AG04449 (cell line): ENCODE results near the gene PSME4.

Experiments used
- CTCF ChIA-PET: fragments of 350-600 bp; formaldehyde crosslinking; extraction: SDS; loops from one replicate; lab custom pipeline; 2021; ENCODE audit warnings: antibody characterized with exemption; lab: Yijun Ruan, JAX
- POLR2A ChIA-PET: fragments of 400-600, 350-600 bp; formaldehyde crosslinking; extraction: SDS; loops from one replicate; lab custom pipeline; 2020; ENCODE audit warnings: antibody characterized with exemption, inconsistent platforms; lab: Yijun Ruan, JAX
- DNase-seq: peaks from one replicate; pipeline ENCODE4 v3.0.0-alpha.2; 2010; ENCODE audit warnings: low read depth, low spot score
- H3K4me3 ChIP-seq: 2 replicates; pipeline ENCODE4 v1.5.1; 2011; ENCODE audit warnings: low read depth, mild to moderate bottlenecking, control low read depth, low read length
- TF ChIP-seq, protein P1 (sequence below): IDR thresholded peaks from one replicate; pipeline ENCODE4 v1.5.1; 2011; ENCODE audit warnings: mild to moderate bottlenecking, moderate library complexity, low read length, control low read depth, inconsistent platforms; ENCODE audit not compliant: insufficient read depth; ENCODE audit errors: missing control alignments

The PSME4 gene

DNA sequence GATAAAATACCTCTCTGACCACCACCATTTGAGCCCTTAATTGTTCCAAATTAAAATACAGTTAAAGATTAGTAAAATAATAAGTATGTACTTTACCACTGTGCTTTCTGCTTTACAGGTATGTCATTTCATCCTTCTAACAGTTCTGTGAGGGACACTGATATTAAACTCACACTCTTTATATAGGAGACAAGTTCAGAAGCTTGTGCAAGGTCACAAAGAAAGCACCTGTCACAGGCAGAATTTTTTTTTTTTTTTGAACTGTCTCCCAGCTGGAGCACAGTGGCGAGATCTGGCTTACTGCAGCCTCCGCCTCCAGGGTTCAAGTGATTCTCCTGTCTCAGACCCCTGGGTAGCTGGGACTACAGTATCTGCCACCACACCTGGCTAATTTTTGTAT, 89.4 kb downstream of the PSME4 start:
- ChIA-PET POLR2A (no interaction called here), CTCF (no interaction called here)
- H3K4me3 ChIP-seq = no peak overlapping the region
- TF ChIP-seq, protein P1, sequence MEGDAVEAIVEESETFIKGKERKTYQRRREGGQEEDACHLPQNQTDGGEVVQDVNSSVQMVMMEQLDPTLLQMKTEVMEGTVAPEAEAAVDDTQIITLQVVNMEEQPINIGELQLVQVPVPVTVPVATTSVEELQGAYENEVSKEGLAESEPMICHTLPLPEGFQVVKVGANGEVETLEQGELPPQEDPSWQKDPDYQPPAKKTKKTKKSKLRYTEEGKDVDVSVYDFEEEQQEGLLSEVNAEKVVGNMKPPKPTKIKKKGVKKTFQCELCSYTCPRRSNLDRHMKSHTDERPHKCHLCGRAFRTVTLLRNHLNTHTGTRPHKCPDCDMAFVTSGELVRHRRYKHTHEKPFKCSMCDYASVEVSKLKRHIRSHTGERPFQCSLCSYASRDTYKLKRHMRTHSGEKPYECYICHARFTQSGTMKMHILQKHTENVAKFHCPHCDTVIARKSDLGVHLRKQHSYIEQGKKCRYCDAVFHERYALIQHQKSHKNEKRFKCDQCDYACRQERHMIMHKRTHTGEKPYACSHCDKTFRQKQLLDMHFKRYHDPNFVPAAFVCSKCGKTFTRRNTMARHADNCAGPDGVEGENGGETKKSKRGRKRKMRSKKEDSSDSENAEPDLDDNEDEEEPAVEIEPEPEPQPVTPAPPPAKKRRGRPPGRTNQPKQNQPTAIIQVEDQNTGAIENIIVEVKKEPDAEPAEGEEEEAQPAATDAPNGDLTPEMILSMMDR = no peak
- DNase-seq = no peak

DNA sequence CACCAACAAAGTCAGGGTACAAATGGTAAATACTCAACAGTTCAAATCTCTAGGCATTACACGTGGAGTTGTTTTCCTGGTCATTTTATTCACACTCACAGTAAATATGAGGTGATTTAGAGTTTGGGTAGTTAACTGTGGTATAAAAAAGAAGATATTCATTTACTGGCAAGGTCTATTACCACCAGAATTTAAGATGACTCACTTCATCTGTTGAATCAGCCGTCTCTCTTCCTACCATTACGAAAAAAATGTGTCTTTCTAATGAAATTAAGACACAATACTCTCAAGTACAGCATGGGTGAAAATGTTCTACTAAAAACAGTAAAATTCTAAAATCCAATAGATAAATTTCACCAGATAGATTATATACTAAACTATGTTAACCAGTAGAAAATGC, 90.0 kb downstream of the PSME4 start:
- TF ChIP-seq, protein P1 = no peak
- peak; percentile 56 for DNase-seq
- no peak overlapping the region for H3K4me3 ChIP-seq
- CTCF ChIA-PET = no interaction called here
- POLR2A ChIA-PET = no interaction called here

GRCh38 chr2:53877556-53877955, 93.2 kb downstream of the PSME4 start:
- POLR2A ChIA-PET = no interaction called here
- CTCF ChIA-PET = no interaction called here
- TF ChIP-seq, protein P1 = no peak
- no peak for DNase-seq
- H3K4me3 ChIP-seq = no peak overlapping the region

GRCh38 chr2:53877112-53877511, 93.7 kb downstream of the PSME4 start:
- no peak for DNase-seq
- ChIA-PET CTCF (no interaction called here), POLR2A (no interaction called here)
- no peak overlapping the region for H3K4me3 ChIP-seq
- TF ChIP-seq, protein P1 = no peak

DNA sequence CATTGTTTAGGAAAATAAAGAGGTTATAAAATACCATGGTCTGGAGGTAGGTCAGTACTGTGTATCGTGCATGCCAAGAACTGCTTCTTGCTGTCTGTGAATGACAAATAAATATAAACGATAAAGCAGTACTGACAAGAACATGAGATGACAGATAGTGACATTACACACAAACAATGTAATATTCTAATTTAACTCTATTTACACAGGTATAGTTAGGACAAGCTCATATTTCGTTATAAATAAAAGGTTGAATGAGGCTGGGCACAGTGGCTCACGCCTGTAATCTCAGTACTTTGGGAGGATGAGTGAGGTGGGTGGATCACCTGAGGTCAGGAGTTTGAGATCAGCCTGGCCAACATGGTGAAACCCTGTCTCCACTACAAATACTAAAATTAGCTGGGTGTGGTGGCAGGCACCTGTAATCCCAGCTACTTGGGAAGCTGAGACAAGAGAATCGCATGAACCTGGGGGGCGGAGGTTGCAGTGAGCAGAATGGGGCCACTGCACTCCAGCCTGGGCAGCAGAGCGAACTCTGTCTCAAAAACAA, 96.3 kb downstream of the PSME4 start:
- CTCF ChIA-PET = no interaction called here

GRCh38 chr2:53867773-53868172, 103.0 kb downstream of the PSME4 start:
- DNase-seq = no peak
- TF ChIP-seq, protein P1 = no peak
- no peak overlapping the region for H3K4me3 ChIP-seq
- CTCF ChIA-PET = no interaction called here
- POLR2A ChIA-PET = no interaction called here

More for the DNA sequence above, 96.3 kb downstream of the PSME4 start:
- H3K4me3 ChIP-seq = no peak overlapping the region
- POLR2A ChIA-PET = no interaction called here
- no peak for DNase-seq
- TF ChIP-seq, protein P1 = no peak
